ENCODE measurements around the gene GRB10. TPM values are rescaled to one million over a fixed set of nuclear protein-coding genes. Genes with fewer than 3 reads are reported as not detected.

The GRB10 gene
- polyA plus RNA-seq, 1 donor: 19.9 TPM

DNA sequence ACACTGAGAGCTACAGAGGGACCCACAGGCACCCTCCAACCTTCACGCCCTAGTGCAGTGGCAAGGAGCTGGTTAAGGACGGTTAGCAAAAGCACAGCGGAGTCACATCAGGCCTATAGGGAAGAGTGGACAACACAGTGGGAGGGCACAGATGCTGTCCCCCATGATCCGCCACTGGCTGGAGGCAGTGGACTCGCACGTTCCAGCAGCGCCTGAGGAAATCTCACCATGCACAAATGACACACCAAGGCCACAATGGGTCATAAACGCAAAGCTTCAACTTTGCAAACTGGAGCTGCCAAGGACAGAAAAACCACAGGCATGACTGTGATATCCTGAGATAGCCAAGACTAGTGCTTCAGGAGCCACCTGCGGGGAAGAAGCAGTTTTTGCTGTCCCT, 58.8 kb downstream of the GRB10 start:
- H3K27me3 ChIP-seq (ENCODE audit: control insufficient read depth, insufficient read depth, low read length): no peaks in the 10 kb centered on the region
- H3K27ac ChIP-seq (ENCODE audit: low read length): no peak overlapping the region
- DNase-seq: no peak
- H3K36me3 ChIP-seq (ENCODE audit: control insufficient read depth, insufficient read depth, low read length): no peaks in the 10 kb centered on the region
- no CpG with 5 or more reads among the region's 9 CpGs for WGBS (ENCODE audit: insufficient coverage, low lambda C conversion rate)
- H3K4me1 ChIP-seq (ENCODE audit: control insufficient read depth, insufficient read depth, low read length): peaks cover 13% of the 10 kb centered on the region
- H3K4me3 ChIP-seq (ENCODE audit: low read length): no peak overlapping the region
- H3K9me3 ChIP-seq (ENCODE audit: control insufficient read depth, low read depth, low read length): no peaks in the 10 kb centered on the region

GRCh38 chr7:50723173-50723572, 59.5 kb downstream of the GRB10 start:
- peaks cover 19% of the 10 kb centered on the region for H3K4me1 ChIP-seq (ENCODE audit: control insufficient read depth, insufficient read depth, low read length)
- WGBS (ENCODE audit: insufficient coverage, low lambda C conversion rate): no CpG with 5 or more reads among the region's 4 CpGs

DNA sequence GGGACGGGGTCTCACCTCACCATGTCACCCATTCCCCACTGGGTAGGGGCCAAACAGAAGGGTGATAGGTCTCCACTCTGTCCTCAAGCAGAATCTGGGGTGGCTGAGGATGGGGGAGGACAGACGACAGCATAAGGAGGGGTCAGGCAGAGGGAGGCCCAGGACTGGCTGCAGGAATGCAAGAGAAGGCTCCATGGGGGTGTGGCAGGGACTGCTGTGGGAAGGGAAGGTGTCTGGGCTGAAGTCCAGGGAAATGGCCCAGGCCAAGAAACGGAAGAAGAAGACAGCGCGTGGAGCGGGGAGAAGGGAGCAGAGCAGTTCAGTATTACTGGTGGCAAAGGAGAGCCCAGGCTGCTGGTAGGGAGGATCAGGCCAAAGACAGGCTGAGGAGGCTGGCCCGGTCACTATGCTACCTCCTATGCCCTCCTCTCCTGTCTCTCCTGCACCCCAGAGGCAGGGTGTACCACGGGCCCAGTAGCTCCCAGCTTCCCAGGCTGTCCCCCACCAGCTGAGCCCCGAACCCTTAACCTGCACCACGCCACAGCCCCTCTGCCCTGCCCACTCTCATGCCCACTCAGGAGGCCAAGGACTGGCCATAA, 60.9 kb downstream of the GRB10 start:
- H3K9me3 ChIP-seq (ENCODE audit: control insufficient read depth, low read depth, low read length): no peaks in the 10 kb centered on the region
- no peaks in the 10 kb centered on the region for H3K36me3 ChIP-seq (ENCODE audit: control insufficient read depth, insufficient read depth, low read length)
- H3K4me1 ChIP-seq (ENCODE audit: control insufficient read depth, insufficient read depth, low read length): peaks cover 24% of the 10 kb centered on the region
- H3K27me3 ChIP-seq (ENCODE audit: control insufficient read depth, insufficient read depth, low read length): no peaks in the 10 kb centered on the region
- no peak overlapping the region for H3K4me3 ChIP-seq (ENCODE audit: low read length)
- DNase-seq: peak; percentile 57 to 66
- WGBS (ENCODE audit: insufficient coverage, low lambda C conversion rate): no CpG with 5 or more reads among the region's 10 CpGs
- H3K27ac ChIP-seq (ENCODE audit: low read length): no peak overlapping the region

More at GRCh38 chr7:50723173-50723572, 59.5 kb downstream of the GRB10 start:
- no peak for DNase-seq
- no peaks in the 10 kb centered on the region for H3K9me3 ChIP-seq (ENCODE audit: control insufficient read depth, low read depth, low read length)
- H3K27ac ChIP-seq (ENCODE audit: low read length): no peak overlapping the region
- no peak overlapping the region for H3K4me3 ChIP-seq (ENCODE audit: low read length)
- no peaks in the 10 kb centered on the region for H3K36me3 ChIP-seq (ENCODE audit: control insufficient read depth, insufficient read depth, low read length)
- no peaks in the 10 kb centered on the region for H3K27me3 ChIP-seq (ENCODE audit: control insufficient read depth, insufficient read depth, low read length)

DNA sequence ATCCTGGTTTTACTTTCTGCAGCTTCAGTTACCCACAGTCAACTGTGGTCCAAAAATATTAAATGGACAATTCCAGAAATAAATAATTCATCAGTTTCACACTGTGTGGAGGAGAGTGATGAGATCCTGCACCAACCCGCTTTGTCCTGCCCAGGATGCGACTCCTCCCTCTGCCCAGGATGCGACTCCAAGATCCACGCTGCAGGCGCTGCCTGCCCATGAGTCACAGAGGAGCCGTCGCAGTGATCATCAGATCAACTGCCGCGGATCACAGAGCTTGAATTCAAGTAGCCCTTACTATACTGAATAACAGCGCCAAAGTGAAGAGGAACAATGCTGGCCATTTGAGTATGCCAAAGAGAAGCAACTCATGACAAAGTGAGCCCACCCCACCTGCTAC, 61.5 kb downstream of the GRB10 start:
- no peaks in the 10 kb centered on the region for H3K9me3 ChIP-seq (ENCODE audit: control insufficient read depth, low read depth, low read length)
- H3K4me1 ChIP-seq (ENCODE audit: control insufficient read depth, insufficient read depth, low read length): peaks cover 24% of the 10 kb centered on the region
- H3K27me3 ChIP-seq (ENCODE audit: control insufficient read depth, insufficient read depth, low read length): no peaks in the 10 kb centered on the region
- H3K36me3 ChIP-seq (ENCODE audit: control insufficient read depth, insufficient read depth, low read length): no peaks in the 10 kb centered on the region
- no CpG with 5 or more reads among the region's 10 CpGs for WGBS (ENCODE audit: insufficient coverage, low lambda C conversion rate)
- H3K4me3 ChIP-seq (ENCODE audit: low read length): no peak overlapping the region
- no peak overlapping the region for H3K27ac ChIP-seq (ENCODE audit: low read length)
- no peak for DNase-seq

DNA sequence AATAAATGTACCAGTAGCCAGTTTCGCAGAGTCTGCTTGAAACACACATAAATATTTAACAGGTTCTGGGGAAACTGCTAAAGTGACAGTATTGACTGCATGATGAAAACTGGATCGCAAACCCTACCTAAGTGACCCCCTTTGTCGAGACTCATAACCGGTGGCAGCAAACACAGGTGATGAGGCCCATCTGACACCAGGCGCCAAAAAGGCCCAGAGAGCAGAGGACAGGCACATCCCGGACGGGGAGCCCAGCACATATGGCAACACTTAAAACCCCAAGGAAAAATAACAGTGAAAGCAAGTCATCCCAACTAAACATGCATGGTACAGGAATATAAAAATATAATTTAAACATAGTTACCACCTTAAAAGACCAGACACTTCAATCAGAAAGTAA, 62.4 kb downstream of the GRB10 start:
- DNase-seq: no peak
- no peak overlapping the region for H3K27ac ChIP-seq (ENCODE audit: low read length)
- H3K4me1 ChIP-seq (ENCODE audit: control insufficient read depth, insufficient read depth, low read length): peaks cover 24% of the 10 kb centered on the region
- WGBS (ENCODE audit: insufficient coverage, low lambda C conversion rate): no CpG with 5 or more reads among the region's 7 CpGs
- H3K27me3 ChIP-seq (ENCODE audit: control insufficient read depth, insufficient read depth, low read length): no peaks in the 10 kb centered on the region
- H3K9me3 ChIP-seq (ENCODE audit: control insufficient read depth, low read depth, low read length): no peaks in the 10 kb centered on the region
- no peak overlapping the region for H3K4me3 ChIP-seq (ENCODE audit: low read length)
- H3K36me3 ChIP-seq (ENCODE audit: control insufficient read depth, insufficient read depth, low read length): no peaks in the 10 kb centered on the region

- H3K27ac ChIP-seq (ENCODE audit: low read length): peak overlapping the region; percentile 19
- no peaks in the 10 kb centered on the region for H3K36me3 ChIP-seq (ENCODE audit: control insufficient read depth, insufficient read depth, low read length)
- DNase-seq: peak in 1 of 2 donors; percentile 46
- H3K4me3 ChIP-seq (ENCODE audit: low read length): no peak overlapping the region
- no peaks in the 10 kb centered on the region for H3K27me3 ChIP-seq (ENCODE audit: control insufficient read depth, insufficient read depth, low read length)
- no CpG with 5 or more reads among the region's 2 CpGs for WGBS (ENCODE audit: insufficient coverage, low lambda C conversion rate)
- H3K4me1 ChIP-seq (ENCODE audit: control insufficient read depth, insufficient read depth, low read length): peaks cover 24% of the 10 kb centered on the region
- H3K9me3 ChIP-seq (ENCODE audit: control insufficient read depth, low read depth, low read length): no peaks in the 10 kb centered on the region
Measured at GRCh38 chr7:50718876-50719275, 63.8 kb downstream of the GRB10 start.

DNA sequence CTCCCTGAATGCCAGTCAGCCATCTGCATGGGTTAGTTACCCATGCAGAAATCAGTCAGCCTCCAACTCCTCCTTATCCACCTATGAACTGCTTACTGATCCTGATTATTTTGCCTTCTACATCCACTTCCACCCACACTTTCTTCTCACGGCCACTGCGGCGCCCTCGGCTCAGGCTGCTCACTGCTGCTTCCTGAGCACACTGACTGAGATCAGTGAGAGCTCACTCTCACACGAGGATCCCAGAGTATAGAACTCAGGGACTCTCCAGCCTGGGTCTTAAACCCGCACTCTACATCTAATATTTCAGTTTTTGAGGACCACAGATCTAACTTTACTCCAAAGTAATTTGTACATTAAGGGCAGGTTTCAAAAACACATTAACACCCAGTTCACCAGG, 64.4 kb downstream of the GRB10 start:
- DNase-seq: peak in 1 of 2 donors; percentile 13
- 63% methylated on average over 4 of the region's 6 CpGs for WGBS (ENCODE audit: insufficient coverage, low lambda C conversion rate)
- Histone ChIP-seq H3K4me1 (ENCODE audit: control insufficient read depth, insufficient read depth, low read length) (peaks cover 24% of the 10 kb centered on the region), H3K27me3 (ENCODE audit: control insufficient read depth, insufficient read depth, low read length) (no peaks in the 10 kb centered on the region), H3K9me3 (ENCODE audit: control insufficient read depth, low read depth, low read length) (no peaks in the 10 kb centered on the region), H3K36me3 (ENCODE audit: control insufficient read depth, insufficient read depth, low read length) (no peaks in the 10 kb centered on the region), H3K4me3 (ENCODE audit: low read length) (no peak overlapping the region), H3K27ac (ENCODE audit: low read length) (no peak overlapping the region)

DNA sequence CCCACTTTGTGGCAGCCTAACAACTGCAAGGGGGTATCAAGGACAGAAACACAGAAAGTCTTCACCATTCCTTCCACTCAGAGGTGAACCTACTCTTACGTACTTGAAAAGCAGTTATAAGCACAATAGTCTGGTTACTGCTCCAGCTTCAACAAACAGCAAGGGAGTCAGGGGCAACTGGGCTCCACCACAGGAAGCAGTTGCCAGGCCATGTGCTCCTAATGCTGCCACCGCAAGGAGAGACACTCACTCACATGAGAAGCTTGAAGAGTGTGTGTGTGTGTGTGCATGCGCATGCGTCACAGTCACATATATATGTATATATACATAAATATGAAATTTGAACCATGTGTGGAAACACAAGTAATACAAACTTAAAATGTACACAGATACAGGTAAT, 65.5 kb downstream of the GRB10 start:
- Histone ChIP-seq H3K4me1 (ENCODE audit: control insufficient read depth, insufficient read depth, low read length) (peaks cover 22% of the 10 kb centered on the region), H3K36me3 (ENCODE audit: control insufficient read depth, insufficient read depth, low read length) (no peaks in the 10 kb centered on the region), H3K4me3 (ENCODE audit: low read length) (no peak overlapping the region), H3K9me3 (ENCODE audit: control insufficient read depth, low read depth, low read length) (no peaks in the 10 kb centered on the region), H3K27ac (ENCODE audit: low read length) (no peak overlapping the region), H3K27me3 (ENCODE audit: control insufficient read depth, insufficient read depth, low read length) (no peaks in the 10 kb centered on the region)
- no peak for DNase-seq
- WGBS (ENCODE audit: insufficient coverage, low lambda C conversion rate): no CpG with 5 or more reads among the region's 4 CpGs

GRCh38 chr7:50714857-50715256, 67.8 kb downstream of the GRB10 start:
- WGBS (ENCODE audit: insufficient coverage, low lambda C conversion rate): no CpG with 5 or more reads among the region's 4 CpGs
- H3K36me3 ChIP-seq (ENCODE audit: control insufficient read depth, insufficient read depth, low read length): no peaks in the 10 kb centered on the region
- H3K4me1 ChIP-seq (ENCODE audit: control insufficient read depth, insufficient read depth, low read length): peaks cover 13% of the 10 kb centered on the region
- no peaks in the 10 kb centered on the region for H3K9me3 ChIP-seq (ENCODE audit: control insufficient read depth, low read depth, low read length)
- no peak for DNase-seq
- no peak overlapping the region for H3K4me3 ChIP-seq (ENCODE audit: low read length)
- no peaks in the 10 kb centered on the region for H3K27me3 ChIP-seq (ENCODE audit: control insufficient read depth, insufficient read depth, low read length)
- no peak overlapping the region for H3K27ac ChIP-seq (ENCODE audit: low read length)

GRCh38 chr7:50713123-50713965, 69.4 kb downstream of the GRB10 start:
- H3K4me3 ChIP-seq (ENCODE audit: low read length): no peak overlapping the region
- no peak for DNase-seq
- peaks cover 7% of the 10 kb centered on the region for H3K4me1 ChIP-seq (ENCODE audit: control insufficient read depth, insufficient read depth, low read length)
- no peaks in the 10 kb centered on the region for H3K27me3 ChIP-seq (ENCODE audit: control insufficient read depth, insufficient read depth, low read length)
- H3K9me3 ChIP-seq (ENCODE audit: control insufficient read depth, low read depth, low read length): no peaks in the 10 kb centered on the region
- 87% methylated on average over 5 of the region's 5 CpGs for WGBS (ENCODE audit: insufficient coverage, low lambda C conversion rate)
- no peaks in the 10 kb centered on the region for H3K36me3 ChIP-seq (ENCODE audit: control insufficient read depth, insufficient read depth, low read length)
- H3K27ac ChIP-seq (ENCODE audit: low read length): no peak overlapping the region
